HL-60 (cell line): Measurements from ENCODE around the gene GMDS.

Experiments
- DNase-seq, 2 experiments: peaks; one replicate each; pipeline ENCODE4 v3.0.0-alpha.2; 2010 to 2020; ENCODE audit warnings: low read depth in 1 of 2, low spot score in 1 of 2
- H3K27ac ChIP-seq: fragments of 250-450 bp; sonication (Bioruptor Pico); replicated peaks from 2 replicates; pipeline ENCODE4 v1.5.1; 2020; ENCODE audit warnings: mild to moderate bottlenecking, moderate library complexity
- H3K27me3 ChIP-seq: fragments of 250-450 bp; sonication (Bioruptor Pico); 2 replicates; pipeline ENCODE4 v1.5.1; 2021; ENCODE audit warnings: mild to moderate bottlenecking, moderate library complexity; ENCODE audit not compliant: insufficient read depth, poor library complexity, severe bottlenecking
- H3K4me3 ChIP-seq: replicated peaks from 2 replicates; pipeline ENCODE4 v1.5.1; 2011; ENCODE audit warnings: mild to moderate bottlenecking, control low read depth, low read length; ENCODE audit not compliant: insufficient read depth
- CTCF ChIP-seq: IDR thresholded peaks from one replicate; pipeline ENCODE4 v1.5.1; 2011; ENCODE audit warnings: low read length, control low read depth, inconsistent platforms; ENCODE audit not compliant: insufficient read depth
- GABPA ChIP-seq: IDR thresholded peaks from 2 replicates; pipeline ENCODE4 v1.6.1; 2012; ENCODE audit warnings: low read depth
- POLR2AphosphoS5 ChIP-seq: IDR thresholded peaks from 2 replicates; pipeline ENCODE4 v1.6.1; 2012; ENCODE audit warnings: low read depth
- REST ChIP-seq: IDR thresholded peaks from 2 replicates; pipeline ENCODE4 v1.6.1; 2012; ENCODE audit warnings: low read depth; ENCODE audit not compliant: insufficient replicate concordance
- SPI1 ChIP-seq: IDR thresholded peaks from 2 replicates; pipeline ENCODE4 v1.6.1; 2012; ENCODE audit warnings: low read depth, mild to moderate bottlenecking, borderline replicate concordance

GMDS gene

GRCh38 chr6:2063547-2063946, 181.9 kb downstream of the GMDS start:
- Histone ChIP-seq H3K27me3 (no peaks in the 10 kb centered on the region), H3K27ac (no peak overlapping the region), H3K4me3 (no peak overlapping the region)
- no peak for TF ChIP-seq REST
- no peak for TF ChIP-seq POLR2AphosphoS5
- TF ChIP-seq CTCF = no peak
- no peak for TF ChIP-seq SPI1
- TF ChIP-seq GABPA = no peak
- DNase-seq = no peak

GRCh38 chr6:2061880-2062279, 183.5 kb downstream of the GMDS start:
- Histone ChIP-seq H3K27me3 (no peaks in the 10 kb centered on the region), H3K27ac (no peak overlapping the region), H3K4me3 (no peak overlapping the region)
- no peak for DNase-seq
- TF ChIP-seq POLR2AphosphoS5 = no peak
- TF ChIP-seq REST = no peak
- TF ChIP-seq GABPA = no peak

GRCh38 chr6:2055911-2056310, 189.5 kb downstream of the GMDS start:
- H3K27ac ChIP-seq = no peak overlapping the region
- no peak overlapping the region for H3K4me3 ChIP-seq
- no peak for TF ChIP-seq GABPA
- no peak for TF ChIP-seq CTCF
- no peak for TF ChIP-seq SPI1
- no peak for TF ChIP-seq REST
- no peak for TF ChIP-seq POLR2AphosphoS5
- no peak for DNase-seq
- no peaks in the 10 kb centered on the region for H3K27me3 ChIP-seq

GRCh38 chr6:2055143-2055542, 190.3 kb downstream of the GMDS start:
- no peaks in the 10 kb centered on the region for H3K27me3 ChIP-seq
- no peak for DNase-seq
- H3K27ac ChIP-seq = no peak overlapping the region
- no peak overlapping the region for H3K4me3 ChIP-seq
- no peak for TF ChIP-seq CTCF
- no peak for TF ChIP-seq POLR2AphosphoS5
- TF ChIP-seq GABPA = no peak
- no peak for TF ChIP-seq REST
- TF ChIP-seq SPI1 = no peak
